COLO829 (cell line): ENCODE results near the gene MLYCD.
A peak's percentile ranks its signal among the peaks of the same experiment; 100 is the strongest.
"Not testable (repeated sequence)": the region's sequence is repeated elsewhere in the genome, so short reads cannot be mapped to it uniquely, and the experiment has no call there.

Experiments
- DNase-seq: peaks from one replicate; pipeline ENCODE4 v3.0.0; 2012; ENCODE audit warnings: low spot score

Gene MLYCD

DNA sequence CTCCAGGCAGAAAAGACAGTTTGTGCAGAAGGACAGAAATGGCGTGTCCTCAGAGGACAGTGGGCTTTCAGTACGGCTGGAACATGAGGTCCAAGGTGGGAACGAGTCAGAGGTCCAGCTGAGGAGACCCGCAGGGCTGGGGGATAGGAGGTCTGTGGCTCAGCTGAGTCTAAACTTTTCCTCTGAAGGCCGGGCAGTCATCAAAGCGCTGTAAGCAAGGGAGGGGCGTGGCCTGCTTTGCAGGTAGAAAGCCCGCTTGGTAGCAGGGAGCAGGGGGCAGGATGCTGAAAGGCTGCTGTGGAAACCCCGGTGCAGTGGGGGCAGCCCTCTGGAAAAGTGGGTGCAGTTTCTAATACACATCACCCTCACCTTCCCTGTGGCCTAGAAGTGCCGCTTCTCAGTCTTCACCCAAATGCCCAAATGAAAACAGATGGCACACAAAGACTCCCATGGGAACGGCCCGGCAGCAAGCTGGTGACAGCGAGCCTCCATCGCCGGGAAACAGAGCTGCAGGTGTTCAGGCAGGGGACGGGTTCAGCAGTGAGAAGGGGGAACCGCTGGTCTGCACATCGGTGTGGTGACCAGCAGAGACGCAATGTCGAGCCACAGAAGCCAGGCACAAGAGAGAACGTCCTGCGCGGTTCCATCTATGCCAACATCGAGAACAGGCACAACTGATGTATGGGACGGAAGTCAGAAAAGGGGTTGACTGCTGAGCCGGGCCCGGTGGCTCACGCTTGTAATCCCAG is 41.9 kb downstream of the MLYCD start:
- DNase-seq = no peak

DNA sequence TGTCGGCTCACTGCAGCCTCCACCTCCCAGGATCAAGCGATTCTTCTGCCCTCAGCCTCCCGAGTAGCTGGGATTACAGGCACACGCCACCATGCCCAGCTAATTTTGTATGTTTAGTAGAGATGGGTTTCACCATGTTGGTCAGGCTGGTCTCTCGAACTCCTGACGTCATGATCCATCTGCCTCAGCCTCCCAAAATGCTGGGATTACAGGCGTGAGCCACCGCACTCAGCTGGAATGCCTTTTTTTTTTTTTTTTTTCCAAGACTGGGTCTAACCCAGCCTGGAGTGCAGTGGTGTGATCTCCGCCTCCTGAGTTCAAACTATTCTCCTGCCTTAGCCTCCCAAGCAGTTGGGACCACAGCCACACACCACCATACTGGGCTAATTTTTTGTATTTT is 42.6 kb downstream of the MLYCD start:
- not testable (repeated sequence) for DNase-seq

DNA sequence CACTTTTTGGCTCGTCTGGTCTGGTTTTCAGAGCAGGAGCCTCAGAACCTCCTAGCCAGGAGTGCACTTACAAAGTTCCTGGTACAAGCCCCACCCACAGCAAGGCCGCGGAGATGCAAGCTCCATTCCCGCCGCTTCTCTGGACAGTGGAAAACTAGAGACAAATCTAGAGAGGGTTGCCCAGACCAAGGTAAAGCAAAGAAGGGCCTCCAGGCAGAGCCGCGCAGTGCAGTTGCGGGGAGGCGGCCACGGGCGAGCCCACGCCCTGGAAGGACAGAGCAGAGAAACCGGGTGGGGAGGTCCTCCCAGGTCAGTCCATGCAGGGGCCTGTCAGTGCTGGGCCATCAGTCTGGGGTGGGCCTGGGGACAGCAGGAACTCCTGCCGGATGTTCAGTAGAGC is 43.2 kb downstream of the MLYCD start:
- no peak for DNase-seq

DNA sequence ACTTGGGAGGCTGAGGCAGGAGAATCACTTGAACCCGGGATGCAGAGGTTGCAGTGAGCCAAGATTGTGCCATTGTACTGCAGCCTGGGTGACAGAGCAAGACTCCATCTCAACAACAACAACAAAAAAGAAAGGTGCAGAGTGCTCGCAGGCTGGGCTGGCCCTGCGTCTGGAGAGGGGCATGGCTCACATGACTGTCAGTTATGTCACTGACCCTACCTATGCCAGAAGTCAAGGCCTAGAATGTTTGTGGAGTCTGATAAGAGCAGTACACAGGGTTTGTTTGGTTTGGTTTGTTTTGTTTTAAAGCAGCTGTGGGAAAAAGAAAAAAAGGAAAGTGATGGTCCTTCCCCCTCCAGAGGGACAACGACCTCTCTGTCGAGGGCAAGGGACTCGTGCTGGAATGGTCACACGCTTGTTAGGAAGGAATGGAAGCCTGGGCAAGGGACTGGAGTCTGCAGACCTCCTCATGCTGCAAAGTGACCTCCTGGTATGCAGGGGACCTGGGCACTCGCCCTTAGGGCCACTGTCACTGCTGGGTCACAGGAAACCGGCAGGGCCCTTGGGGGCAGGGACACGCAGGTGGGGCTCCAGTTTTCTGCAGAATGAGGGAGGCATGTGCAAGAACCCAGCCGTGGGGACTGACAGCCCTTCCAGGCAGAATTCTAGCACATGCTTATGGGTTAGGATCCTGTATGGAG is 44.0 kb downstream of the MLYCD start:
- no peak for DNase-seq

GRCh38 chr16:83943516-83944050 is 44.7 kb downstream of the MLYCD start:
- DNase-seq = no peak

- no peak for DNase-seq
Observed at GRCh38 chr16:83945587-83945986, 46.7 kb downstream of the MLYCD start.

DNA sequence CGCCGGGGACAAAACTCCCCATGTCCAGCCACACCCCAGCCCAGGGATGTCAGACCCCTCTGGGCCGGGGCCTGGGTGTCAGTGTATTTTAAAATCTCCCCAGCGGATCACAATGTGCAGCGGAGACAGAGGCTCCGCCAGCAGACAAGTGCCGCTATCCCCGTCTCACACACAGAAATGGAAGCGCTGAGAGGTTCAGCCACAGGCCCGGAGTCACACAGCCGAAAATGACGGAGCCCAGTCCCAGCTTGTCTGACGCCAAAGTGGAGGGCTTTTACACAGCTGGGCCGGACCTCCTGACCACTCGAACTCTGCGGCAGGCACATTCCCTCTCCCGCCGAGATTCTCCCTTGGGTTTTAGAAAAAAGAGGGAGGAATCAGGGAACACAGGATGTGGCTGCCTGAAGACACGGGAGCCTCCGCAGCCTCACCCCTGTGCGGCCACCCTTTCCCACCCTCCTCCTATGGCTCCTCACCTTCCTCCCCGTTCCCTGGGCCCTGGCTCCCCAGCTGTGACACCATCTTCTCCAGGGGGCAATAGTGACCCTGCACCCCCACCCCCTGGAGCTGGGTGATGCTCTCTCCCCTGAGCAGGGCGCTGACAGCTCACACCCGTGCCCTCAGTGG is 47.4 kb downstream of the MLYCD start:
- DNase-seq = no peak

GRCh38 chr16:83946781-83947566 is 48.1 kb downstream of the MLYCD start:
- no peak for DNase-seq

GRCh38 chr16:83947642-83948234 is 48.8 kb downstream of the MLYCD start:
- DNase-seq = no peak

DNA sequence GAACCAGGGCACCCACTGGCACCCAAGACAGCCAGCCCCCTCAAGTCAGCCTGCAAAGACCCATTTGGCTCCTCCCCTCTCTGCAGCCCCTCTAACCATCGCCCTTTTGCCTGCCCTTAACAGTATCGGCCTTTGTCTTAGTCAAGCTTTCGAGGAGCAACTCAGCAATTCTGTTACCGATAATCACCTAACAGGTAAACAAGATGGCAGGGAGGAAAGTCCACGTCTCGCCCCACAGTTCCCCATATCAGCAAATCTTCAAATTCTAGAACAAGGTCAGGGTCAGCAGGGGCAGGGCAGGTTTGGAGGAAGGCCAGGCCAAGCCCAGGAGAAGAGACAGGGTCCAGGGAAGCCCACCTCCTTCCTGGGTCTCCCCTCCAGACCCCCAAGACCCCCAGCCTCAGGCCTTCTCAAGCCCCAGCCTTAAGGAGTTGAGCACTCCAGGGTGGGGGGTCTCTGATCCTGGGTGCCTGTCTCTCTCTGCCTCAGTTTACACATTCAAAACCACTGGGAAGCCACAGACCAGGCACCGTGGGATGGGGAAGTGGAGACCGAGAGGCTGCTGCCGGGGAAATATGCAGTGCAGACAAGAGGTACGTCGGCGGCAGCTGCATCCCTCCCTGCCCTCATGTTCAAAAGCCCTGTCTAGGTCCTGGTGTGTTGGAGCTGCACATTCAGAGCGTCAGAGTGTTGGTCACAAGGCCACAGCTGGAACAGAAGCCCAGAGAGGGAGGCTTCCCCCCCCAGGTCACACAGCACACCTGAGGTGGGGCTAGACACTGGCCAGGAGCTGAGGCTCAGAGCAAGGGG is 50.2 kb downstream of the MLYCD start:
- no peak for DNase-seq

- no peak for DNase-seq
Observed at GRCh38 chr16:83949724-83950001, 50.7 kb downstream of the MLYCD start.

DNA sequence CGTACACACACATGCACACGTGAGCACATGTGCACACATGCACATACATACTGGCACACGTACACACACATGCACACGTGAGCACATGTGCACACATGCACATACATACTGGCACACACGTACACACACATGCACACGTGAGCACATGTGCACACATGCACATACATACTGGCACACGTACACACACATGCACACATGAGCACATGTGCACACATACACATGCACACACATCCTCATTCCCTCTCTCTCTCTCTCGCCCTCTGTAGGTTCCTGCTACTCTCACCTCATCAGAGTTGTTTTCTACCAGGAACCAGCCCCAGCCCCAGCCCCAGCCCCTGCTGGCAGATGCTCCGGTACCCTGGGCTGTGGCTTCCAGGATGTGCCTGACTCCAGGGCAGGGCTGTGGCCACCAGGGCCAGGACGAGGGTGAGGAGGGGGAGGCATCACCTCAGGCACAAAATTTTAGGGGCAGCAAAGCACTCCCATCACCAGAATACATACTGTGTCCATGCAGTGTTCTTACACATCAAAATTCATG is 52.0 kb downstream of the MLYCD start:
- DNase-seq = not testable (repeated sequence)

DNA sequence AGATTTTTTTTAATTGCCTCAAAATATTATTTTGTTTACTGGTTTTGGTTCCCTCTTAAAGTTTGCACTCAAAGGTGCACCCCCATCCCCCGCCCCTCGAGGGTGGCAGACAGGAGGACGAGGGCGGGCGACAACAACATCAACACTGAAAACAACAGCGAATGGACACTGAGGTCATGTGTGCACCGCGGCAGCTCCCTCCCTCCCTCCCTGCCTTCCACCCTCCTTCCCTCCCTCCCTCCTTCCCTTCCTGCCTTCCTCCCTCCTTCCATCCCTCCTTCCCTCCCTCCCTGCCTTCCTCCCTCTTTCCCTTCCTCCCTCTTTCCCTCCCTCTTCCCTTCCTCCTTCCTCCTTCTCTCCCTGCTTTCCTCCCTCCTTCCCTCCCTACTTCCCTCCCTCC is 52.6 kb downstream of the MLYCD start:
- DNase-seq = no peak

- DNase-seq = peak; percentile 42
Observed at GRCh38 chr16:83952587-83952939, 53.6 kb downstream of the MLYCD start.

DNA sequence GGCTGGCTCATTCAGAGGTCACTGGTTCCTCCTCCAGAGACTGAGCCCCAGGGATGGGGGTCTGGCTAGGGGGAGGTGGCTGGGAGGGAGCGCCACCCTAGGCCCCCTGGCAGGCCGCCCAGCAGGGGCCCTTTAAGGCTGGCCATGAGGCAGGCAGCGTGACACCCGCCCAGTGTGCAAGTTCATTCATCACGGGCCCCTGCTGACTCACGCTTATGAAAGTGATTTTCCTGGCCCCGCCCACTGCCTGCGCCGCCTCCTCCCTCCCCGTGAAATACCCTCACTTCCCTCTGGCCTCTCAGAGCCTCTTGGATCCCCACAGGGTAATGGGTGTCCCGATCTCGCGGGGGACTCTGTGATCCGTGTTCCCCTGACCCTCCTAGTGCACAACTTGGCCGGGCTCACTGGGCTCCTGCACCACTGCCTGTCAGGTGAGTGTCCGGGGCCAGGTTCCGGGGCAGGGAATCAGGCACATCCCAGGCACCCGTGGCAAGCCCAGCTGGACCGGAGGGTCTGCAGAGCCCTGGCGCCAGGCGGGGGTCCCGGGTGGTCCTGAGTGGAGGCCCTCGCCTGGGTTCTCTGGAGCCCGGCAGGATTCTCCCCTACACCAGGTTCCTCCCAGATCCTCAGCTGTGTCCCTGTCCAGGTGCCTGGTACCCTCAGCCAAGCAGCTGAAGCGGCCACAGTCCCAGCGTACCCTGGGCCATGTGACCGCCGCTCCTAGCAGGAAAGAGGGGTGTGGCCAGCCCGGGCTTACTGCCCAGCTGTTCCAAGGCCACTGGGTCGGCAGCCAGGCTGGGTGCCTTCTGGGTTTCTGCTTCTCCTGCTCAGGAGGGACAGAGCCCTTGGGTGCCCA is 54.3 kb downstream of the MLYCD start, which contains the start of gene OSGIN1:
TSS of gene OSGIN1 (plus strand) at position 301 of the 856 bp plus-strand sequence. CDS start 4,432 bp downstream, outside the sequence.
- DNase-seq = peak; percentile 90

GRCh38 chr16:83953796-83954576 is 55.1 kb downstream of the MLYCD start:
- peak; percentile 16 for DNase-seq

- DNase-seq = no peak
Observed at GRCh38 chr16:83954577-83955016, 55.7 kb downstream of the MLYCD start.

DNA sequence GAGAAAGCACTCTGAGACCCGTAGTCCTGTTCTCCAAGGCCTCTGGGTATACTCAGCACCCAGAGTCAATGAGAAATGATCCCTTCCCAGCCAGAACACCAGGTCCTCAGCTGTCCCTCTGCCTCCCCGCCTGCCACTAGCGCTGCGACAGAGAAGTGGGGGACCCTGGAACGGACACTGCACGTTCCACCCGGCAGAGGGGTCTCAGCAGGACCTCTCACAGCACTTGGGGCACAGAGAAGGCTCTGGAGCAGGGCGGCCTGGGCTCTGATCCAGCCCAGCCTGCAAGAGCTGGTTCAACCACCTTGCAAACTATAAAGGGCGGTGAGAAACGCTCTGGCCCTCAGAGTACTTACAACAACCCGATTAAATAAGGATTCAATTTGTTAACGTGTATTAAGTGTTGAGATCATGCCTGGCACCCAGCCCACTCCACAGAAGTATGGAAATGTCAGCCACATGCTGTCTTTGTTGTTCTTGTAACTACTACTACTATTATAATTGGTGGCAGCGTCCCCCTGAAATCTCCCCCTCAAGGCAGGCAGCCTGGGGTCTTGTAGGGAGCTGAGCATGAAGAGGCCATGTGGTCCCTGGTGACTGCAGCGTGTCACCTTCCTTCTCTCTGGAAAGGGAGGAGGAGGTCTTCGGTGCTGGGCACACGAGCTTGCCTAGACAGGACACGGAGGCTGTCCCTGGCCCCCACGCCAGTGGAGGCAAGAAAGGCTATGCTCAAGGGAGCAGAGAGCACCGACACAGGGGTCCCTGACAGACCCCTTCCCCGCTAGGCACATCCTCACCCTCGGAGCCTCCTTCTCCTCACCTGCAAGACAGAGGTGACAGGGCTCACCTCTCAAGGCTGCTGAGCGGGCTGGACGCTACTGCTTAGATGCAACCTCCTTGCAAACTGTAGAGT is 56.6 kb downstream of the MLYCD start:
- no peak for DNase-seq
